Esophagus squamous epithelium (tissue), 4 donors: ENCODE data around the gene RYR3.

Experiments
- CTCF ChIP-seq, 6 experiments: fragments of 450-650 bp in 4 of 6; fragments of 200-600 bp in 2 of 6; sonication (generic) in 2 of 6; IDR thresholded peaks; one replicate each; pipeline ENCODE4 v1.5.1; 2016 to 2019; ENCODE audit warnings: antibody characterized with exemption in 6 of 6, mild to moderate bottlenecking in 4 of 6, moderate library complexity in 4 of 6
- POLR2A ChIP-seq, 4 donors: fragments of 450-650 bp; IDR thresholded peaks; one replicate each; pipeline ENCODE4 v1.6.1; 2017; ENCODE audit warnings: antibody characterized with exemption in 4 of 4, mild to moderate bottlenecking in 4 of 4, moderate library complexity in 3 of 4

GRCh38 chr15:33823119-33823518 lies 512.4 kb downstream of the RYR3 start:
- TF ChIP-seq CTCF (IDR thresholded peaks at IDR 0.05) (no peak), POLR2A (IDR thresholded peaks at IDR 0.05) (no peak)
